ENCODE results near the gene KRT6A.

DNA sequence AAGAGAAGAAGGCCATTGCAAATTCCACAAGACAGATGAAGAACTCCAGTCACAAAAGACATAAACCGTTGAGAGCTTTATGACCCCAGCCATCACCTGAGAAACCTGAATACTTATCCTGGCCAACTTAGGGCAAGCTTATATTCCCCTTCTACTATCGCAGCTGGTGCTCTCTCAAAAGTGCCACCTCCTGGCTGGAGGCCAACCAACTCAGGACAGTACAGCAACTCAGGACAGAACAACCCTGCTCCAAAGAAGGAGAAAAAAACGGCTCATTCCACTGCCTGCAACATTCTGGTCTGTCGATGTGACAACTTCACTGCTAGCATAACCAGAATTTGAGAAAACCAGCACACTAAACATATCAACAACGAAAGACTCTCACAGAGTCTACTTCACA is 31.4 kb downstream of the KRT6A start:
- TF ChIP-seq, protein P1, sequence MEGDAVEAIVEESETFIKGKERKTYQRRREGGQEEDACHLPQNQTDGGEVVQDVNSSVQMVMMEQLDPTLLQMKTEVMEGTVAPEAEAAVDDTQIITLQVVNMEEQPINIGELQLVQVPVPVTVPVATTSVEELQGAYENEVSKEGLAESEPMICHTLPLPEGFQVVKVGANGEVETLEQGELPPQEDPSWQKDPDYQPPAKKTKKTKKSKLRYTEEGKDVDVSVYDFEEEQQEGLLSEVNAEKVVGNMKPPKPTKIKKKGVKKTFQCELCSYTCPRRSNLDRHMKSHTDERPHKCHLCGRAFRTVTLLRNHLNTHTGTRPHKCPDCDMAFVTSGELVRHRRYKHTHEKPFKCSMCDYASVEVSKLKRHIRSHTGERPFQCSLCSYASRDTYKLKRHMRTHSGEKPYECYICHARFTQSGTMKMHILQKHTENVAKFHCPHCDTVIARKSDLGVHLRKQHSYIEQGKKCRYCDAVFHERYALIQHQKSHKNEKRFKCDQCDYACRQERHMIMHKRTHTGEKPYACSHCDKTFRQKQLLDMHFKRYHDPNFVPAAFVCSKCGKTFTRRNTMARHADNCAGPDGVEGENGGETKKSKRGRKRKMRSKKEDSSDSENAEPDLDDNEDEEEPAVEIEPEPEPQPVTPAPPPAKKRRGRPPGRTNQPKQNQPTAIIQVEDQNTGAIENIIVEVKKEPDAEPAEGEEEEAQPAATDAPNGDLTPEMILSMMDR (IDR thresholded peaks at IDR 0.05; ENCODE audit: borderline replicate concordance, extremely low read depth, low read length, poor library complexity, severe bottlenecking), result no peak
- no peak for TF ChIP-seq EZH2 (IDR thresholded peaks at IDR 0.05; ENCODE audit: borderline replicate concordance, low read depth, low read length, severe bottlenecking)

Data from DND-41 (cell line).